Posterior vena cava (tissue), 2 donors: Measurements from ENCODE around the gene NUP62CL. TPM values are rescaled to one million over a fixed set of nuclear protein-coding genes. Genes with fewer than 3 reads are reported as not detected.
"Not testable (repeated sequence)": the region's sequence is repeated elsewhere in the genome, so short reads cannot be mapped to it uniquely, and the experiment has no call there.

Source experiments
- DNase-seq: peaks from one replicate; pipeline ENCODE4 v3.0.0-alpha.2; 2020; ENCODE audit warnings: low spot score
- intact Hi-C, 2 donors: fragments of 100-400 bp; cut with DNase I; formaldehyde crosslinking; loops; one replicate each; pipeline versions ENCODE4 v1.14.1 to v1.14.2; 2022 to 2023
- total RNA-seq, 2 donors: library from RNA; stranded (reverse); fragmentation: NEBNext Ultra II Directional; extraction: Animal tissue kit (Norgen Biotek cat#: 25700); gene quantifications; one replicate each; pipeline ENCODE4 v1.2.1, GENCODE V29; 2021
- donor health status: DM: yes; HTN: yes; CAD: no.
- donor health status: DM: yes; HTN: yes; CAD: no.

The NUP62CL gene
- total RNA-seq, 2 donors from 2014 or later, result 0.14 TPM; not detected in 1

GRCh38 chrX:107155621-107156430 is 50.4 kb downstream of the NUP62CL start:
- DNase-seq, intact Hi-C loops: not testable (repeated sequence)

DNA sequence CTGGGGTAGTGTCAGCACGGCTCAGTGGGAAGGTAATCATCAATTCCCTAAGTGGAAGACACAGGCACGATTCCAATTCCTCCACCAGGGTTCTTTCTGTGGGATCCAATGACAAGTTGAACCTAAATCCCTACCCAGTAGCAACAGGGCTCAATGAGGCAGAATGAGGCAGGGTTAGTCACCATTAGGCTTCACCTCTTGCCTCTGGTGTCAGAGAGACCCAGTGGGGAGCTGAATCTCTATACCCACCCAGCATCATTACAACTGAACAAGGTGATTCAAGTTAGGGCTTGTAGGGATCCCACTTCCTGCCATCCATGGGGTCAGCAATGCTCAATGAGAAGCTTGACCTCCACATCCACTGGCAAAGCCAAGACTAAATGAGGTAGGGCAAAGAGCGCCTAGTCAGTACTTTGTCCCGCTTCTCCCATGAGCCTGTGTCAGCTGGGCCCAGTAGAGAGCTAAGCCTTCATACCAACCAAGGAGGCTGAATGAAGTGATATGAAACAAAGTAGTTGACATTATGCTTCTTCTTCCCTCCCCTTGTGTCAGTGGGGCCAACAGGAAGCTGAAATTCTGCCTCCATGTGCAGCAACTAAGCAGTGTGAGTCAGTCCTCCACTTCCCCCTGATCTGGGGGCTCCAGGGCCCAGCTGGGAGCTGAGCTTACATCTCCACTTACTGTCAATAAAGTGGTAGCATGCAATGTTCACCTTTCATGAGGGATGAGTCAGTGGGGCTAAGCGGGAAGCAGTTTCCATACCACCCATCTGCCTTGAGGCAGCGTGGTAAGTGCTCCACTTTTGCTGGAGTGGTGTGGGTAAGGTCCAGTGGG is 51.2 kb downstream of the NUP62CL start:
- DNase-seq, result no peak
- intact Hi-C loops, result no loop called here

DNA sequence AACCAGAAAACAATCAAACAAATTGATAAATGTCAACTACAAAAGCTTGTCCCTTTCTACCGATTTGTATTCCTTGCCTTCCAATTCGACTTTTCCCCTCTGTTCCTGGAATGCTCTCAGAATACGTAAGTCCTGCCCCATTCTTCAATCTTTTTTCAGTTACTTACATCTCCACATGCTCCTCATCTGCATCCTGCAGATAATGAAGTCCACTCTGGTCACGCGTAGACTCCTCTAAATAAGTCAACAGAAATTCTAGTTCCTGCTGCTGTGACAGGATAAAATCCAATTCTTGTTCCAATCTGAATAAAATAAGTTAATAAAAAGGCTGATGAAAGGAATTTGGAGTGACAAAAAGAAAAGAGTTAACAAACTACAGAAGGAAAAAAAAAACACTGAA is 53.2 kb downstream of the NUP62CL start:
- intact Hi-C loops, result no loop called here
- no peak for DNase-seq

DNA sequence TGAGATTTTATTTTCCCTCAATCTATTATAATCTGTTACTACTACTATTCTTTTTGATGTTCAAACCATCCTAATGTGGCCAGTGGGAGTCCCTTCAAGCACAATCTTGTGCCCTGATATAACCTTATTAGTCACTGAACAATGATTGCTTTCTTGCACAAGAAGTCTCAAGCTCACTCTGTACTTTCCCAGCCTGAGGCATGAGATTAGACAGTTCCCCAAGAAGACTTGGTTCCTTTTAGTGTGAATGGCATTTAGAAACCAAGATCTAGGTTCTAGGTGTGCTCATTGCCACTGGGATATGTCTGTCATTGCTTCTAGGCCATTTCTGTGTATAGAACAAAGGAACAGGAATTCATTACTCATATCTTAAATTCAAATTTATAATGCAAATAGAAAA is 59.6 kb downstream of the NUP62CL start:
- no peak for DNase-seq
- intact Hi-C loops, result no loop called here

- DNase-seq, result no peak
Measured at GRCh38 chrX:107135965-107136307, 70.3 kb downstream of the NUP62CL start.

DNA sequence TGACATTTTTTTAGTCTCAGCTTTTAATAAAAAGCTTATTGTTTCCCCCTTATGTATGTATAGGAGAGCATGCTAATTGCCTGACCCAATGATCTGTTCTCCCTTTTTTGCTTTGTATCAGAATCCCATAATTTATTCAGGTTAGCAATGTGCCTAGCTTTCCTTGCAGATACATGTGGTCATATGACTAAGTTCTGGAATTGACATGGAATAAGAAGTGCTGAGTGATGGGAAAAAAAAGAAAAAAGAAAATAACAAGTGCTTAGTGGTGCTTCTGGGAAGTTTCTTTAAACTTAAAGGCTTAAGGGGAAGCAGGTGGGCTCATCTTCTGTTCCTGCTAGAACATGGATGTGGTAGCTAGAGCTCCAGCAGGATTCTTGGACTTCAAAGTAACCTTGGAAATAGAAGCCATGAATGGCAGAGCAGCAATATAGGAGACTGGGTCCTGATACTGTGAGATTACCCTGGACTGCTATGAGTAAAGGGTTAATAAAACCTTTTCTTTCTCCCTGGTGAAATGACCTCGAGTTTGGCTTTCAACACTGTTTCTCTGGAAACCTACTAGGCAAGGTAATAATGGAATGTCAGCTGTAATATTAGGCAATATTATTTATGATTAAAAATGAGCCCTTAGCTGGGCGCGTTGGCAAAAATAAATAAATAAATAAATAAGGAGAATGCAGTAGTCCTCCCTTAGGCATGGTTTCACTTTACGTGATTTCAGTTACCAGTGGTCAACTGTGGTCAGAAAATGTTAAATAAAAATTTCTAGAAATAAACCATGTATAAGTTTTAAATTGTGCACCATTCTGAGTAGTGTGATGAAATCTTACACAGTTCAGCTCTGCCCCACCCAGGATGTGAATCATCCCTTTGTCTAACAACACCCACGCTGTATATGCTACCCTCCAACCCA is 70.9 kb downstream of the NUP62CL start:
- no peak for DNase-seq
- intact Hi-C loops, result no loop called here

More at GRCh38 chrX:107135965-107136307, 70.3 kb downstream of the NUP62CL start:
- intact Hi-C loops, result no loop called here

GRCh38 chrX:107123750-107124149 is 82.5 kb downstream of the NUP62CL start:
- intact Hi-C loops, result loop anchor here in 1 of 2 donors (5.0 kb wide), 1 partner anchor 639 kb away; no protein-coding TSS in a partner anchor
- no peak for DNase-seq

DNA sequence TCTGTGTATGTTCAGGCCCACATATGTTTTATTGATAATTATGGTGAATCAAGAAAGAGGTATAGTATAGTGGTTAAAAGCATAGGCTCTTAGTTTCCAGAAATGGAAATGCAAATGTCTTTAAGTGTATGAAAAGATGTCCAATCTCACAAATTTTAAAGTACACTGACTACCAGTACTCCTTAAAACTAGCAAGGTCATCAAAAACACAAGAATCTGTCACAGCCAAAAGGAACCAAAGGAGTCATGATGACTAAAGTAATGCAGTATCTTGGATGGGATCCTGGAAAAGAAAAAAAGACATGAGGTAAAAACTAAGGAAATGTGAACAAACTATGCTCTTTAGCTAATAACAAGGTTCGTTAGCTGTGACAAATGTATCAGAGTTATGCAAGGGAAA is 87.0 kb downstream of the NUP62CL start:
- intact Hi-C loops, result no loop called here
- no peak for DNase-seq

GRCh38 chrX:107118322-107119147 is 87.7 kb downstream of the NUP62CL start, which contains the start of gene RBM41:
RBM41 (minus strand) TSS chrX:107118822; CDS start chrX:107118773, 49 bp downstream.
- DNase-seq, result peak; percentile 90
- intact Hi-C loops, result no loop called here

GRCh38 chrX:107117993-107118321 is 88.3 kb downstream of the NUP62CL start:
- DNase-seq, result no peak
- intact Hi-C loops, result no loop called here

- intact Hi-C loops, result no loop called here
- no peak for DNase-seq
Measured at GRCh38 chrX:107107459-107107858, 98.8 kb downstream of the NUP62CL start.

GRCh38 chrX:107102980-107103379 is 103.3 kb downstream of the NUP62CL start:
- intact Hi-C loops, result no loop called here
- no peak for DNase-seq

GRCh38 chrX:107076158-107076557 is 130.1 kb downstream of the NUP62CL start:
- no peak for DNase-seq
- intact Hi-C loops, result no loop called here

Other genes starting within 250 kb of the NUP62CL start
- 10 to 100 TPM; 19.8 TPM for gene MORC4, start 206.2 kb downstream of the NUP62CL start, total RNA-seq
- 10 to 100 TPM; 11.5 to 15.0 TPM for gene RBM41, start 87.6 kb downstream of the NUP62CL start, total RNA-seq
- gene DNAAF6, start 178 bp upstream of the NUP62CL start, total RNA-seq, result not detected
- 1 to 10 TPM; 1.0 to 1.8 TPM for gene FRMPD3, start 243.2 kb upstream of the NUP62CL start, total RNA-seq